ENCODE data around the gene GNMT.
A peak's percentile ranks its signal among the peaks of the same experiment; 100 is the strongest.

GNMT gene

GRCh38 chr6:42960243-42961019 is at the start of gene GNMT:
Gene GNMT, plus strand, starts transcription at chr6:42960754. Its CDS starts 14 bp downstream, at chr6:42960768.
- peak in 19 of 51 donors; percentile 4 to 52 (median 21) for DNase-seq

GRCh38 chr6:42911171-42912021 is 49.2 kb upstream of the GNMT start:
- DNase-seq, result no peak

GRCh38 chr6:42914546-42914945 is 46.0 kb upstream of the GNMT start:
- DNase-seq, result no peak

- no peak for DNase-seq
These were observed 44.8 kb upstream of the GNMT start, which contains the start of gene PTCRA for GRCh38 chr6:42915732-42916131. Gene PTCRA, plus strand, starts transcription at chr6:42916053. Its CDS starts 17 bp downstream, at chr6:42916070.

- no peak for DNase-seq
These were observed 44.3 kb upstream of the GNMT start for GRCh38 chr6:42916288-42916687.

GRCh38 chr6:42921801-42922200 is 38.8 kb upstream of the GNMT start:
- DNase-seq, result no peak

GRCh38 chr6:42923666-42924065 is 36.9 kb upstream of the GNMT start:
- no peak for DNase-seq

- no peak for DNase-seq
These were observed 35.2 kb upstream of the GNMT start for GRCh38 chr6:42925248-42925857.

GRCh38 chr6:42928986-42929820 is 31.4 kb upstream of the GNMT start, which contains the start of gene CNPY3:
Gene CNPY3, plus strand, starts transcription at chr6:42929480. Its CDS starts 91 bp downstream, at chr6:42929571.
- DNase-seq, result peak; percentile 42 to 99 (median 88)

- DNase-seq, result peak in 15 of 51 donors; percentile 11 to 80 (median 53)
These were observed 30.7 kb upstream of the GNMT start for GRCh38 chr6:42929821-42930360.

- no peak for DNase-seq
These were observed 28.1 kb upstream of the GNMT start for GRCh38 chr6:42932412-42932811.

- DNase-seq, result no peak
These were observed 27.3 kb upstream of the GNMT start for GRCh38 chr6:42933205-42933604.

GRCh38 chr6:42935322-42935721 is 25.2 kb upstream of the GNMT start:
- no peak for DNase-seq

- DNase-seq, result no peak
These were observed 24.2 kb upstream of the GNMT start for GRCh38 chr6:42936398-42936797.

GRCh38 chr6:42937548-42938427 is 22.8 kb upstream of the GNMT start:
- no peak for DNase-seq

GRCh38 chr6:42938428-42938796 is 22.1 kb upstream of the GNMT start:
- DNase-seq, result no peak

GRCh38 chr6:42938987-42939809 is 21.4 kb upstream of the GNMT start:
- no peak for DNase-seq

GRCh38 chr6:42939810-42940167 is 20.8 kb upstream of the GNMT start:
- DNase-seq, result no peak

GRCh38 chr6:42940493-42941045 is 20.0 kb upstream of the GNMT start:
- no peak for DNase-seq
